HCT116 (cell line): ENCODE measurements around the gene DHX16. TPM values are rescaled to one million over a fixed set of nuclear protein-coding genes. Genes with fewer than 3 reads are reported as not detected.

Experiments
- ATAC-seq: fragments of 200-7000 bp; cut with Tn5 transposase; 2 replicates; pipeline ENCODE4 v1.9.1; 2020; ENCODE audit warnings: mild to moderate bottlenecking, moderate library complexity
- BruUV-seq: library from RNA; stranded (reverse); fragments of 400-500 nt; replicated peaks from 2 replicates; lab custom pipeline; 2021; lab: Mats Ljungman, UMichigan
- CTCF ChIA-PET: fragments of 300-600 bp; sonication (Branson Sonifier 250); formaldehyde crosslinking; loops from one replicate; lab custom pipeline; 2021; ENCODE audit warnings: antibody characterized with exemption; lab: Charles Lee
- POLR2A ChIA-PET: fragments of 300-600, 350-600 bp; sonication (Branson Sonifier 250); formaldehyde crosslinking; loops from one replicate; lab custom pipeline; 2021; ENCODE audit warnings: antibody characterized with exemption; lab: Charles Lee
- RAD21 ChIA-PET, 2 experiments: fragments of 300-600 bp; sonication (Branson Sonifier 250); formaldehyde crosslinking; loops; one replicate each; lab custom pipeline; 2023; ENCODE audit warnings: low total read pairs in 2 of 2; ENCODE audit not compliant: uncharacterized antibody in 2 of 2, unreplicated experiment in 2 of 2, low non-redundant PET in 1 of 2; lab: Charles Lee
- DNase-seq: peaks from one replicate; pipeline ENCODE4 v3.0.0-alpha.2; 2010; ENCODE audit warnings: low read depth, low spot score
- H2AFZ ChIP-seq: fragments of 200-600 bp; shearing (Covaris generic), sonication (generic); 2 replicates; pipeline ENCODE4 v1.6.1; 2017; ENCODE audit warnings: low read depth, mixed run types, mixed read lengths, antibody characterized with exemption, low read length; ENCODE audit not compliant: poor library complexity, severe bottlenecking
- H3K27ac ChIP-seq: 2 replicates; pipeline ENCODE4 v1.5.1; 2012; ENCODE audit warnings: low read depth, low read length
- H3K27me3 ChIP-seq: fragments of 200-600 bp; sonication (generic); 2 replicates; pipeline ENCODE4 v1.6.1; 2016; ENCODE audit warnings: mixed run types, low read length, mixed read lengths; ENCODE audit not compliant: insufficient read depth
- H3K36me3 ChIP-seq, 2 experiments: fragments of 200-500 bp in 1 of 2; fragments of 200-600 bp in 1 of 2; sonication (Bioruptor generic) in 1 of 2; sonication (generic) in 1 of 2; 2 replicates each; pipeline versions ENCODE4 v1.5.1 to v1.6.1; 2014 to 2016; ENCODE audit warnings: low read length in 2 of 2, inconsistent platforms in 1 of 2, mixed read lengths in 1 of 2, mixed run types in 1 of 2; ENCODE audit not compliant: insufficient read depth in 2 of 2, control insufficient read depth in 1 of 2
- H3K4me1 ChIP-seq, 2 experiments: fragments of 200-600 bp in 1 of 2; sonication (generic) in 1 of 2; 2 replicates each; pipeline versions ENCODE4 v1.5.1 to v1.6.1; 2012 to 2017; ENCODE audit warnings: low read length in 2 of 2, inconsistent platforms in 1 of 2, mild to moderate bottlenecking in 1 of 2, mixed read lengths in 1 of 2, mixed run types in 1 of 2, moderate library complexity in 1 of 2; ENCODE audit not compliant: insufficient read depth in 2 of 2, control insufficient read depth in 1 of 2
- H3K4me2 ChIP-seq: fragments of 200-600 bp; sonication (generic); 2 replicates; pipeline ENCODE4 v1.6.1; 2017; ENCODE audit warnings: mixed run types, low read length, mixed read lengths
- H3K4me3 ChIP-seq, 2 experiments: fragments of 200-600 bp in 1 of 2; sonication (generic) in 1 of 2; replicated peaks in 1 of 2; 2 replicates each; pipeline ENCODE4 v1.5.1; 2011 to 2016; ENCODE audit warnings: low read length in 2 of 2, control low read depth in 1 of 2, low read depth in 1 of 2, mild to moderate bottlenecking in 1 of 2, mixed read lengths in 1 of 2, mixed run types in 1 of 2
- H3K79me2 ChIP-seq: fragments of 200-600 bp; sonication (generic); 2 replicates; pipeline ENCODE4 v1.6.1; 2017; ENCODE audit warnings: mild to moderate bottlenecking, mixed run types, low read length, moderate library complexity, mixed read lengths; ENCODE audit not compliant: insufficient read depth
- H3K9ac ChIP-seq: fragments of 200-600 bp; sonication (generic); 2 replicates; pipeline ENCODE4 v1.6.1; 2016; ENCODE audit warnings: low read length, mixed read lengths
- H3K9me2 ChIP-seq: fragments of 200-600 bp; sonication (generic), shearing (Covaris generic); 2 replicates; pipeline ENCODE4 v1.6.1; 2017; ENCODE audit warnings: mixed run types, mild to moderate bottlenecking, moderate library complexity; ENCODE audit not compliant: insufficient read depth
- H3K9me3 ChIP-seq, 2 experiments: fragments of 200-500 bp in 1 of 2; fragments of 200-600 bp in 1 of 2; sonication (Bioruptor generic) in 1 of 2; sonication (generic) in 1 of 2; 2 replicates each; pipeline ENCODE4 v1.6.1; 2014 to 2017; ENCODE audit warnings: low read length in 2 of 2, mixed read lengths in 2 of 2, inconsistent platforms in 1 of 2, low read depth in 1 of 2, mild to moderate bottlenecking in 1 of 2, mixed run types in 1 of 2, moderate library complexity in 1 of 2; ENCODE audit not compliant: control insufficient read depth in 1 of 2, insufficient read depth in 1 of 2
- H4K20me1 ChIP-seq: fragments of 200-600 bp; sonication (generic), shearing (Covaris generic); 2 replicates; pipeline ENCODE4 v1.6.1; 2017; ENCODE audit warnings: mixed run types, mild to moderate bottlenecking, moderate library complexity; ENCODE audit not compliant: insufficient read depth
- CBX3 ChIP-seq: IDR thresholded peaks from 2 replicates; pipeline ENCODE4 v1.6.1; 2012; ENCODE audit warnings: low read depth
- CEBPB ChIP-seq: IDR thresholded peaks from 2 replicates; pipeline ENCODE4 v1.6.1; 2012; ENCODE audit warnings: low read depth
- EZH2 ChIP-seq: fragments of 200-600 bp; sonication (generic); IDR thresholded peaks from 2 replicates; pipeline ENCODE4 v1.6.1; 2017; ENCODE audit warnings: antibody characterized with exemption, mixed run types
- SP1 ChIP-seq: IDR thresholded peaks from 2 replicates; pipeline ENCODE4 v1.6.1; 2012; ENCODE audit warnings: low read depth
- TCF7L2 ChIP-seq: IDR thresholded peaks from 2 replicates; pipeline ENCODE4 v1.7.0; 2011; ENCODE audit warnings: borderline replicate concordance, inconsistent platforms; ENCODE audit not compliant: insufficient read depth, insufficient read length; ENCODE audit errors: extremely low read depth
- YY1 ChIP-seq: IDR thresholded peaks from 2 replicates; pipeline ENCODE4 v1.6.1; 2011; ENCODE audit warnings: low read length, low read depth, moderate library complexity, mild to moderate bottlenecking; ENCODE audit not compliant: insufficient replicate concordance; ENCODE audit errors: extremely low read depth
- ZFX ChIP-seq: fragments of 450-650 bp; IDR thresholded peaks from 2 replicates; pipeline ENCODE4 v1.6.1; 2017
- intact Hi-C: fragments of 100-400 bp; cut with micrococcal nuclease; formaldehyde crosslinking; loops from 2 replicates; pipeline ENCODE4 v1.10.0; 2022
- total RNA-seq: library from RNA; stranded (reverse); gene quantifications from one replicate; pipeline ENCODE4 v1.2.1, GENCODE V29; 2021; ENCODE audit not compliant: unreplicated experiment
- TF ChIP-seq, protein P1 (sequence below): IDR thresholded peaks from 2 replicates; pipeline ENCODE4 v1.6.1; 2012
- TF ChIP-seq, protein P2 (sequence below): IDR thresholded peaks from 2 replicates; pipeline ENCODE4 v1.6.1; 2012

DHX16 gene
- total RNA-seq, 1 experiment from 2014 or later, result 46.0 TPM

DNA sequence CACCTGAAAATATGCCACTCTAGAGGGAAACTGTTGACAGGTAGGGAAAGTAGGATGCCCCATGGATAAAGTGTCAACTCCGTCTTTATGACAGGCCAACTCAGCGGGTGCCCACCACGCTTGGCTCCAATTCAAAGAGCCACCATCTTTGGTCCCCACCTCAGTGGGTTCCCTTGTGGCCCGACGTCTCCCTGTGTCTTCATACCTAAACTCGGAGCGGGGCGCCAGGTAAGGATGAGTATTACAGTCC lies 44.0 kb upstream of the DHX16 start:
- Histone ChIP-seq H3K27ac (peak overlapping the region; percentile 89), H3K4me2 (peak overlapping the region; percentile 90), H2AFZ (no peak overlapping the region), H4K20me1 (no peaks in the 10 kb centered on the region), H3K4me1 (peaks cover 9 to 38% of the 10 kb centered on the region in 2 experiments), H3K9ac (peak overlapping the region; percentile 76), H3K4me3 (peak overlapping the region; percentile 57 to 66), H3K79me2 (peaks cover 39% of the 10 kb centered on the region), H3K36me3 (peaks cover 6 to 25% of the 10 kb centered on the region in 2 experiments; a peak in 2 of 4 replicates), H3K9me2 (no peaks in the 10 kb centered on the region), H3K9me3 (no peaks in the 10 kb centered on the region), H3K27me3 (no peaks in the 10 kb centered on the region)
- intact Hi-C loops, result loop anchor here (1.0 to 5.0 kb wide), 2 partner anchors 27 to 160 kb away; partner anchors contain the start of genes GNL1, NRM and PRR3
- CTCF ChIA-PET, result interaction anchor here (1.0 to 2.3 kb wide), 5 partner anchors 14 to 172 kb away, joined by 4 to 11 read pairs (median 8); partner anchors contain the start of gene DHX16
- TF ChIP-seq ZFX (0 out of 2 replicates have a peak, but pooled peaks have one; percentile 19), EZH2 (no peak), SP1 (no peak)
- RAD21 ChIA-PET, result interaction anchor here in 1 of 2 experiments (0.7 kb wide), 1 partner anchor 25 kb away, joined by 4 read pairs; the partner anchor contains the start of gene NRM
- POLR2A ChIA-PET, result interaction anchor here (0.7 to 3.0 kb wide), 20 partner anchors 10 to 1821 kb away, joined by 3 to 25 read pairs (median 4); partner anchors contain the start of genes IER3, MRPS18B, NRM and PPP1R10
- DNase-seq (no peak), ATAC-seq (no peak)
- TSS peak; percentile 71 for BruUV-seq

DNA sequence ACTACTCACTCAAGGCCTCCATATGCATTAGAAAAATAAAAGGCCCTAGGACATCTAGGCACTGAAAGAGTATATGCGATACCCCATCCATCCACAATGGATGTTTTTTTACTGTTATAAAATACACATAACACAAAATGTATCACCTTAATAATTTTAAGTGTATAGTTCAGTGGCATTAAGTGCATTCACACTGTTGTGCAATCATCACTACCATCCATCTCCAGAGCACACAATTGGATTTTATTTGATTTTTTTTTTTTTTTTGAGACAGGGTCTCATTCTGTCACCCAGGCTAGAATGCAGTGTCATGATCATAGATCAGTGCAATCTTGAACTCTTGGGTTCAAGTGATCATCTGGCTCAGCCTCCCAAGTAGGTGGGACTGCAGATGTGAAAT lies 41.5 kb upstream of the DHX16 start:
- H3K27me3 ChIP-seq, result no peaks in the 10 kb centered on the region
- ChIA-PET RAD21 (no interaction called here), POLR2A (no interaction called here), CTCF (no interaction called here)
- H3K79me2 ChIP-seq, result peaks cover 18% of the 10 kb centered on the region
- H2AFZ ChIP-seq, result no peak overlapping the region
- H3K4me2 ChIP-seq, result no peak overlapping the region
- H3K9me3 ChIP-seq, result no peaks in the 10 kb centered on the region
- H3K9me2 ChIP-seq, result no peaks in the 10 kb centered on the region
- H3K4me3 ChIP-seq, result no peak overlapping the region
- TF ChIP-seq CBX3, result no peak
- no peak for TF ChIP-seq TCF7L2
- no peak for TF ChIP-seq ZFX
- TF ChIP-seq, protein P1, sequence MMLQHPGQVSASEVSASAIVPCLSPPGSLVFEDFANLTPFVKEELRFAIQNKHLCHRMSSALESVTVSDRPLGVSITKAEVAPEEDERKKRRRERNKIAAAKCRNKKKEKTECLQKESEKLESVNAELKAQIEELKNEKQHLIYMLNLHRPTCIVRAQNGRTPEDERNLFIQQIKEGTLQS, result no peak
- TF ChIP-seq, protein P2, sequence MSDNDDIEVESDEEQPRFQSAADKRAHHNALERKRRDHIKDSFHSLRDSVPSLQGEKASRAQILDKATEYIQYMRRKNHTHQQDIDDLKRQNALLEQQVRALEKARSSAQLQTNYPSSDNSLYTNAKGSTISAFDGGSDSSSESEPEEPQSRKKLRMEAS, result no peak
- no peak for TF ChIP-seq YY1
- no peak for TF ChIP-seq CEBPB
- no peaks in the 10 kb centered on the region for H4K20me1 ChIP-seq
- H3K27ac ChIP-seq, result no peak overlapping the region
- BruUV-seq, result no TSS peak
- no peak for ATAC-seq
- no peak for DNase-seq
- H3K4me1 ChIP-seq, result peaks cover 5 to 32% of the 10 kb centered on the region in 2 experiments
- no peak overlapping the region for H3K9ac ChIP-seq
- peaks cover 7 to 21% of the 10 kb centered on the region in 2 experiments; a peak in 2 of 4 replicates for H3K36me3 ChIP-seq
- intact Hi-C loops, result no loop called here
